HG03060 (cell line): ENCODE measurements around the gene FAM149A.

Source experiments
- ATAC-seq: cut with Tn5 transposase; IDR thresholded peaks from one replicate; pipeline ENCODE4 v1.9.1; 2021; ENCODE audit warnings: low read depth, moderate number of reproducible peaks; ENCODE audit not compliant: unreplicated experiment

Gene FAM149A

GRCh38 chr4:186200516-186200915, 96.0 kb downstream of the FAM149A start:
- ATAC-seq: no peak

- ATAC-seq: no peak
Observed at GRCh38 chr4:186201010-186201409, 96.5 kb downstream of the FAM149A start.

- peak; percentile 98 for ATAC-seq
Observed at GRCh38 chr4:186201535-186202230, 97.2 kb downstream of the FAM149A start.

DNA sequence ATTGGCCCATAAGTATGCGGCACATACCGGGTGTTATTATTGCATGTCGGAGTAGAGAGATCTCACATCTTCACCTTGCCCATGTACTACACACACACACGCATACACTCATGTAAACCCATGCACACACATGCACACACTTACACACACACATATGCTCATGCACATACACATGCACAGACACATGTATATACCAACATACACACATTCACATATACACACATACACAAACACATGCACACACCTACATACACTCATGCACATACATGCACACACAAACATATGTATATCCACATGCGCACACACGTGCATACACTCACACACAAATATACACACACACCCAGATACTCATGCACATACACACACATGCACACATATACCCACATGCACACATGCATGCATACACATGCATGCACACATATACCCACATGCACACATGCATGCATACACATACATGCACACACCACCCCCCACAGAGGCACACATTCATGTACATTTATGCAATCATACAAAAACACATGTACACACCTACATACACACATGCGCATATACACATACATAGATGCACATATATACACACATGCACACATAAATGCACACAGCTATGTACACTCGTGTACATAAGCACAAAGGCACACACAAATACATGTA, 98.1 kb downstream of the FAM149A start:
- no peak for ATAC-seq

- no peak for ATAC-seq
Observed at GRCh38 chr4:186203406-186203805, 98.9 kb downstream of the FAM149A start.

DNA sequence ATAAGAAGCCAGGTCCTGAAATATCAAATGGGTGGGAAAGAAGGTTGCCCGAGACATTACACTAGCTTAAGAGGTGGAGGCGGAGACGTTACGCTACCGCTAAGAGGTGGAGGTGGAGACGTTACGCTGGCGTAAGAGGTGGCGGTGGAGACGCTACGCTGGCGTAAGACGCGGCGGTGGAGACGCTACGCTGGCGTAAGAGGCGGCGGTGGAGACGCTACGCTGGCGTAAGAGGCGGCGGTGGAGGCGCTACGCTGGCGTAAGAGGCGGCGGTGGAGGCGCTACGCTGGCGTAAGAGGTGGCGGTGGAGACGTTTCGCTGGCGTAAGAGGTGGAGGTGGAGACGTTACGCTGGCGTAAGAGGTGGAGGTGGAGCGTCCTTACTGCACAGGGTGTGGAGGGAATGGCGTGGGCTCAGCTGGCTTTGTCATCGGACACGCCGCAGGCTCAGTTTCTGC, 99.6 kb downstream of the FAM149A start:
- ATAC-seq: no peak

GRCh38 chr4:186204686-186205085, 100.2 kb downstream of the FAM149A start:
- no peak for ATAC-seq

- ATAC-seq: no peak
Observed at GRCh38 chr4:186205156-186205555, 100.7 kb downstream of the FAM149A start.

- ATAC-seq: no peak
Observed at GRCh38 chr4:186216465-186217024, 112.0 kb downstream of the FAM149A start.

DNA sequence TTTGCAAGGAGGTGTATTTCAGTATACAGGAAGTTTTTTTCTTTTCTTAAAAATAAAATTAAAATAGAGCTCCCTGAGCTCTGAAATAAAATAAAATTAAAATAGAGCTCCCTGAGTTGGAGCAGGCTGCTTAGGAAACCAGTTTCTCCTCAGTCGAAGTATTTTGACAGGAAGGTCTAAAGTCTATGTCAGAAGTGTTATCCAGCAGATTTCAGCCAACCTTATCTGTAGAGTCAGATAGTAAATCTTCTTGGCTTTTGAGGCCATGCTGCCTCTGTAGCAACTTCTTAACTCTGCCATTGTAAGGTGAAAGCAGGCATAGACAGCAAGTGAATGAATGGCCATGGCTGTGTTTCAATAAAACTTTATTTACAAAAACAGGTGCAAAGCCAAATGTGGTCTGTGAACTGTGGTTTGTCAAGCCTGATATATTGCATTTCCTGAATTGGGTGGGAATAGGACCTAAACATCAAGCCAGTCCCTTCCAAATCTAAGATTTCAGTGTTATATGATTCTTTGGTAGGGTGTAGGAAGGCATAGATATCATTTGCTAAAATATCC, 113.3 kb downstream of the FAM149A start:
- no peak for ATAC-seq

- ATAC-seq: no peak
Observed at GRCh38 chr4:186221624-186222023, 117.1 kb downstream of the FAM149A start.
